ENCODE results near the gene HLA-DPA1. TPM values are rescaled to one million over a fixed set of nuclear protein-coding genes. Genes with fewer than 3 reads are reported as not detected.

HLA-DPA1 gene
- total and polyA plus RNA-seq, 2 experiments from 2014 or later, result 2.5 to 4.2 TPM

GRCh38 chr6:33024521-33024920 lies 48.9 kb downstream of the HLA-DPA1 start:
- Histone ChIP-seq H3K9me2 (ENCODE audit: insufficient read depth) (no peaks in the 10 kb centered on the region), H4K20me1 (ENCODE audit: insufficient read depth) (no peaks in the 10 kb centered on the region), H3F3A (ENCODE audit: insufficient read depth) (no peaks in the 10 kb centered on the region), H3K9me3 (ENCODE audit: low read depth) (no peaks in the 10 kb centered on the region), H3K36me3 (ENCODE audit: low read depth) (no peaks in the 10 kb centered on the region), H3K27ac (no peak overlapping the region), H3K79me2 (ENCODE audit: insufficient read depth) (no peaks in the 10 kb centered on the region), H2AFZ (no peak overlapping the region), H3K27me3 (replicated peaks; ENCODE audit: insufficient read depth) (peaks cover 8% of the 10 kb centered on the region; the same call in 1 of the 2 replicates), H3K4me3 (no peak overlapping the region), H3K9ac (no peak overlapping the region), H3K4me2 (ENCODE audit: unreplicated experiment) (no peak overlapping the region), H3K4me1 (ENCODE audit: insufficient read depth) (no peaks in the 10 kb centered on the region)
- in situ Hi-C loops (cut with MboI), result no loop called here
- DNase-seq, result no peak
- TF ChIP-seq EZH2 (IDR thresholded peaks at IDR 0.05; ENCODE audit: insufficient read depth, poor library complexity, severe bottlenecking) (no peak), EZH2phosphoT487 (IDR thresholded peaks at IDR 0.05; ENCODE audit: insufficient read depth, low read depth) (no peak)

GRCh38 chr6:33023536-33023935 lies 49.9 kb downstream of the HLA-DPA1 start:
- no peaks in the 10 kb centered on the region for H3K4me1 ChIP-seq (ENCODE audit: insufficient read depth)
- DNase-seq, result no peak
- H3K4me3 ChIP-seq, result no peak overlapping the region
- H4K20me1 ChIP-seq (ENCODE audit: insufficient read depth), result no peaks in the 10 kb centered on the region
- H2AFZ ChIP-seq, result no peak overlapping the region
- H3K9me3 ChIP-seq (ENCODE audit: low read depth), result no peaks in the 10 kb centered on the region
- no peak overlapping the region for H3K27ac ChIP-seq
- no peaks in the 10 kb centered on the region for H3K9me2 ChIP-seq (ENCODE audit: insufficient read depth)
- H3F3A ChIP-seq (ENCODE audit: insufficient read depth), result no peaks in the 10 kb centered on the region
- 28 to 35% methylated on average over 3 of the region's 3 CpGs for WGBS, 2 experiments (ENCODE audit: low coverage in 1 of 2, low lambda C conversion rate in 2 of 2, missing lambda C conversion rate in 2 of 2)
- no peak overlapping the region for H3K9ac ChIP-seq
- no peaks in the 10 kb centered on the region for H3K79me2 ChIP-seq (ENCODE audit: insufficient read depth)
- peaks cover 8% of the 10 kb centered on the region; the same call in 1 of the 2 replicates for H3K27me3 ChIP-seq (replicated peaks; ENCODE audit: insufficient read depth)
- H3K36me3 ChIP-seq (ENCODE audit: low read depth), result no peaks in the 10 kb centered on the region
- no peak for TF ChIP-seq EZH2 (IDR thresholded peaks at IDR 0.05; ENCODE audit: insufficient read depth, poor library complexity, severe bottlenecking)
- no peak for TF ChIP-seq EZH2phosphoT487 (IDR thresholded peaks at IDR 0.05; ENCODE audit: insufficient read depth, low read depth)
- in situ Hi-C loops (cut with MboI), result no loop called here
- no peak overlapping the region for H3K4me2 ChIP-seq (ENCODE audit: unreplicated experiment)

GRCh38 chr6:33021917-33022316 lies 51.5 kb downstream of the HLA-DPA1 start:
- no peak overlapping the region for H2AFZ ChIP-seq
- H3K79me2 ChIP-seq (ENCODE audit: insufficient read depth), result no peaks in the 10 kb centered on the region
- no peak overlapping the region for H3K4me2 ChIP-seq (ENCODE audit: unreplicated experiment)
- TF ChIP-seq EZH2 (IDR thresholded peaks at IDR 0.05; ENCODE audit: insufficient read depth, poor library complexity, severe bottlenecking) (no peak), EZH2phosphoT487 (IDR thresholded peaks at IDR 0.05; ENCODE audit: insufficient read depth, low read depth) (no peak)
- no peak overlapping the region for H3K4me3 ChIP-seq
- no peaks in the 10 kb centered on the region for H3F3A ChIP-seq (ENCODE audit: insufficient read depth)
- in situ Hi-C loops (cut with MboI), result no loop called here
- H3K9me2 ChIP-seq (ENCODE audit: insufficient read depth), result no peaks in the 10 kb centered on the region
- no peaks in the 10 kb centered on the region for H4K20me1 ChIP-seq (ENCODE audit: insufficient read depth)
- no peaks in the 10 kb centered on the region for H3K36me3 ChIP-seq (ENCODE audit: low read depth)
- H3K9me3 ChIP-seq (ENCODE audit: low read depth), result no peaks in the 10 kb centered on the region
- no peak overlapping the region for H3K27ac ChIP-seq
- DNase-seq, result no peak
- peaks cover 8% of the 10 kb centered on the region; the same call in 1 of the 2 replicates for H3K27me3 ChIP-seq (replicated peaks; ENCODE audit: insufficient read depth)
- no peak overlapping the region for H3K9ac ChIP-seq
- 78 to 88% methylated on average over 11 of the region's 11 CpGs for WGBS, 2 experiments (ENCODE audit: low coverage in 1 of 2, low lambda C conversion rate in 2 of 2, missing lambda C conversion rate in 2 of 2)
- no peaks in the 10 kb centered on the region for H3K4me1 ChIP-seq (ENCODE audit: insufficient read depth)

GRCh38 chr6:33019372-33019771 lies 54.1 kb downstream of the HLA-DPA1 start:
- H3K27ac ChIP-seq, result no peak overlapping the region
- peak overlapping the region; percentile 62 for H3K4me3 ChIP-seq
- H3F3A ChIP-seq (ENCODE audit: insufficient read depth), result no peaks in the 10 kb centered on the region
- peak overlapping the region; percentile 70 for H2AFZ ChIP-seq
- H3K27me3 ChIP-seq (replicated peaks; ENCODE audit: insufficient read depth), result peaks cover 1% of the 10 kb centered on the region; the same call in 1 of the 2 replicates
- in situ Hi-C loops (cut with MboI), result loop anchor here (10.0 kb wide), 2 partner anchors 125 to 225 kb away; no protein-coding TSS in a partner anchor
- H3K9ac ChIP-seq, result peak overlapping the region; percentile 12
- H3K79me2 ChIP-seq (ENCODE audit: insufficient read depth), result no peaks in the 10 kb centered on the region
- no peaks in the 10 kb centered on the region for H3K36me3 ChIP-seq (ENCODE audit: low read depth)
- TF ChIP-seq EZH2 (IDR thresholded peaks at IDR 0.05; ENCODE audit: insufficient read depth, poor library complexity, severe bottlenecking), result no peak
- no peaks in the 10 kb centered on the region for H4K20me1 ChIP-seq (ENCODE audit: insufficient read depth)
- no peak for DNase-seq
- H3K4me1 ChIP-seq (ENCODE audit: insufficient read depth), result no peaks in the 10 kb centered on the region
- no peaks in the 10 kb centered on the region for H3K9me2 ChIP-seq (ENCODE audit: insufficient read depth)
- H3K4me2 ChIP-seq (ENCODE audit: unreplicated experiment), result peak overlapping the region; percentile 62
- H3K9me3 ChIP-seq (ENCODE audit: low read depth), result no peaks in the 10 kb centered on the region

- Histone ChIP-seq H3K9me2 (ENCODE audit: insufficient read depth) (no peaks in the 10 kb centered on the region), H3K79me2 (ENCODE audit: insufficient read depth) (no peaks in the 10 kb centered on the region), H3K36me3 (ENCODE audit: low read depth) (no peaks in the 10 kb centered on the region), H3K4me1 (ENCODE audit: insufficient read depth) (no peaks in the 10 kb centered on the region), H3K9ac (peak overlapping the region; percentile 12), H3K27ac (no peak overlapping the region), H3K4me2 (ENCODE audit: unreplicated experiment) (peak overlapping the region; percentile 62), H3F3A (ENCODE audit: insufficient read depth) (no peaks in the 10 kb centered on the region), H3K4me3 (peak overlapping the region; percentile 62), H4K20me1 (ENCODE audit: insufficient read depth) (no peaks in the 10 kb centered on the region), H3K9me3 (ENCODE audit: low read depth) (no peaks in the 10 kb centered on the region), H3K27me3 (replicated peaks; ENCODE audit: insufficient read depth) (peaks cover 6% of the 10 kb centered on the region; the same call in 1 of the 2 replicates), H2AFZ (peak overlapping the region; percentile 70)
- 8% methylated on average over 6 of the region's 6 CpGs for WGBS, 2 experiments (ENCODE audit: low coverage in 1 of 2, low lambda C conversion rate in 2 of 2, missing lambda C conversion rate in 2 of 2)
- DNase-seq, result peak; percentile 63
- TF ChIP-seq EZH2phosphoT487 (IDR thresholded peaks at IDR 0.05; ENCODE audit: insufficient read depth, low read depth) (no peak), EZH2 (IDR thresholded peaks at IDR 0.05; ENCODE audit: insufficient read depth, poor library complexity, severe bottlenecking) (no peak)
- in situ Hi-C loops (cut with MboI), result loop anchor here (10.0 kb wide), 2 partner anchors 126 to 226 kb away; no protein-coding TSS in a partner anchor
Observed at GRCh38 chr6:33018904-33019303, 54.5 kb downstream of the HLA-DPA1 start.
